GM21786 (cell line): ENCODE measurements around the gene ILKAP.

Source experiments
- ATAC-seq: cut with Tn5 transposase; IDR thresholded peaks from one replicate; pipeline ENCODE4 v1.9.1; 2021; ENCODE audit not compliant: unreplicated experiment

ILKAP gene

DNA sequence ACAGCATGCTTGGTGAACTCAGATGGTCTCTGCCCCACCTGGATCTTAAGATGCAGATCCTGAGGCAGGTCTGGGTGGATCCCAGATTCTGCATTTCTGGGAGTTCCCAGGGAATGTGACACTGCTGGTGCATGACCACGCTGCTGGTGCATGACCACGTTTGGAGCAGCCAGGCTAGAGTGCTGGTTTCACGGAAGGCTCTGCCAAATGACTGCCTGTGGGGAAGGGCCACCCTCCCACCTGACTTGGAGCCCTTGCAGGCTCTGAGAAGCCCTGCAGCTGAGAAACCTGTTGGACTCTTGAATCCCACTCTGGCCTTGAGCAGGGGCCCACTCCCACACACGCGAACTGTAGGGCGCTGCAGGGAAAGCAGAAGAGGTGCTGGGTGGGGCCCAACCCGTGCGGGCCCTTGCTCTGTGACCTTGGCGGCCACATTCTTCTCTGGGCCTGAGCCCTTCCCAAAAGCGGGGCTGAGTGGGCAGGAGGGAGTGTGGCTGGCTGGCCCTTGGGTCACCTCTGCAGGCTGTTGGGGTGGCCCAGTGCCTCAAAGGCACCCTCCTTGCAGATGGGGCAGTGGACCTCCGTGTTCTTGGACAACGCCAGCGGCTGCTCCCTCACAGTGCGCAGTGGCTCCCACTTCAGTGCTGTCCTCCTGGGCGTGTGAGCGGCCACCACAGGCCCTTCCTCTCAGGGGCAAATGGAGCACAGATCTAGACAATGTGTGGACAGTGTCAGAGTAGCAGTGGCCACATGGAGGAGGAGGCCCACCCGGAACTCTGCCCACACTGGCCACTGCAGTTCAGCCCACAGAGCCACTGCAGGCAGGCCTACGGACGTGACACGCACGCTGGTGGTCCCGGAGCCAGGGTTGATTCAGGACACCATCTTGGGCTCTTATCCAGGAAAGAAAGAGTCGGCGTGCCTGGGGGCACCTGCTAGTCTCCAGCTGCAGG, 36.8 kb downstream of the ILKAP start:
- no peak for ATAC-seq

DNA sequence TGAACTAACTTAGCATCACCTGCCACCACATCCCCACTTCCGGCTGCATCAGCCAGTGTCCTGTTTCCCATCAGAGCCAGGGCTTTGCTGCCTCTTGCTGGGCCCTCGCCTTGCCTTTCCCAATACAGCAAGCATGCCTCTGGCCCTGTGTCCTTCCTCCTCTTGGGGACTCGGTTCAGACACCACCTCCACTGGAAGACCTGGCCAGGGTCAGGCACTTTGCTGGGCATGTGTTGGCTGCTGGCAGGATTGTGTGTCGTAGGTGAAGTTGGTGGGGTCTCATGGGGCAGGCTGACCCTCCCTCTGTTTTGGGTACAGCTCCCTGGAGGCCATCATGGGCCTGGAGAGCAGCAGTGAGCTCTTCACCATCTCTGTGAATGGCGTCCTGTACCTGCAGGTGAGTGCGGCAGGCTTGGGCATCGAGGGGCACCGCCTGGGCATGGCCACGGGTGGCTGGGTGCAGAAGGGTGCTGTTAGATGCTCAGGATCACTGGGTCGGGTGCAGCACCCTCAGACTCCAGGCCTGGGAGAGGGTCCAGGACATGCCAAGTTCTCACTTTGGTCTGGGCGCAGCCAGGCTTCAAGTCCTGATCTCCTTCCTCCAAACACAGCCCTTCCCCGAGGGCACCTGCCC, 38.1 kb downstream of the ILKAP start:
- no peak for ATAC-seq

DNA sequence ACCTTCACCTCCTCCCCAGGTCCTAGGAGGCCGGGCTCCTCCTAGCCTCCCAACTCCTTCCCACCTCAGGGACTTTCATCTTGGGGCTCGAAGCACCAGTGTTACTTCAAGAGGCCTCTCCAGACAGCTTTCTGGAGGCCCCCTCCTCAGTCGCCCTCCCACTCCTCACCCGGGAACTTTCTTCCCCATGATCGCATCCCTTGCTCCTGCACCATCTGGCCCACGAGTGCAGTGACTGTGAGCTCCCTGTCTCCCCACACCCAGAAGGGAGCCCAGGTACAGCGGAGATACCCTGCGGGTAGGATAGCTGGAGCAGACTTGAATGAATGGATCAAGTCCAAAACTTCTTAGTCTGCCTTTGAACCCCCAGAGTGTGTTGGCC, 38.6 kb downstream of the ILKAP start:
- no peak for ATAC-seq

DNA sequence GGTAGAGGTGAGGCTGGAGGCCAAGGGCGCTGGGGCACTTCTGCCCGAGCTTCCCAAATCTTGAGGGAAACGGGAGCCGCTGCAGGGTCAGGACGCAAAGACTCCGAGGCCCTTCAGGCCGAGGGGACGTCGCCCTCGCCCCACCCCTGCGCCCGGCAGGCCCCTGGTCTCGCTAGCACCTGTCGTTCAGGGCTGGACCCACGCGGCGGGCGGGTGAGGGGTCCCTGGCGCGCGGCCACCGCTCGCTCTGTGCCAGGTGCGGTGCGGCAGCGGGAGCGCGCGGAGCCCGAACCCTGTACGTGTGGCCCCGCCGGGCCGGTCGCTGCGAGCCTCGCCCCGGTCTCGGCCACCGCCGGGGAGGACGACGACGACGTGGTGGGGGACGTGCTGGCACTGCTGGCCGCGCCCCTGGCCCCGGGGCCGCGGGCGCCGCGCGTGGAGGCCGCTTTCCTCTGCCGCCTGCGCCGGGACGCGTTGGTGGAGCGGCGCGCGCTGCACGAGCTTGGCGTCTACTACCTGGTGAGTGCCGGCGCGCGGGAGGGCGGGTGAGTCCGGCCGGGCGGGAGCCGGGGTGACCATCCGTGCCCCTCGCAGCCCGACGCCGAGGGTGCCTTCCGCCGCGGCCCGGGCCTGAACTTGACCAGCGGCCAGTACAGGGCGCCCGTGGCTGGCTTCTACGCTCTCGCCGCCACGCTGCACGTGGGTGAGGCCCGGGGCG, 39.9 kb downstream of the ILKAP start:
- ATAC-seq: no peak

DNA sequence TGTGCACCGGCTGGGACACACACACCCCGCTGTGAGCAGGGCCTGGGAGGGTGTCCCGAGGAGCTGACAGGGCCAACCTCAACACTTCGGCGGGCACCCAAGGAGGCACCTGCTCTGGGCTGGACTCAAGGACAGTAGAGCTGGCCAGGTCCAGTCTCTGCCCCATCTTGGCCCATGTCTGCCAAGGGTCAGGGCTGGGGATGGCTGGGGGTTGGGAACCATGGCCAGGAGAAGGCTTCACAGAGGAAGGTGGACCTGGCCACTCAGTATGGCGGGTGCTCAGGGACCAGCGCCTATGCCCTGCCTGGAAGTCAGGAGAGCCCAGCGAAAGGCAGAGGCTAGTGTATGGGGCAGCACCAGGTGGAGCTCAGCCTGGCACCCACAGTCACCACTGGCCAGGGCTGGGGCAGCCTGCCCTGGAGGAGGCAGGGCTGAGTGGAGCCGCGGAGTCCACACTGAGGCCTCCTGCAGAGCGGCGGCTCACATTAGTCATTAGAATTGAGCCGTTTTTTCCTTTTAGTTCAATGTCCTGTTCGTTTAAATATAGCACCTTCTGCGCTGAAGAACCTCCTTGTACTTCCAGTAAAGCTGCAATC, 40.6 kb downstream of the ILKAP start:
- no peak for ATAC-seq

DNA sequence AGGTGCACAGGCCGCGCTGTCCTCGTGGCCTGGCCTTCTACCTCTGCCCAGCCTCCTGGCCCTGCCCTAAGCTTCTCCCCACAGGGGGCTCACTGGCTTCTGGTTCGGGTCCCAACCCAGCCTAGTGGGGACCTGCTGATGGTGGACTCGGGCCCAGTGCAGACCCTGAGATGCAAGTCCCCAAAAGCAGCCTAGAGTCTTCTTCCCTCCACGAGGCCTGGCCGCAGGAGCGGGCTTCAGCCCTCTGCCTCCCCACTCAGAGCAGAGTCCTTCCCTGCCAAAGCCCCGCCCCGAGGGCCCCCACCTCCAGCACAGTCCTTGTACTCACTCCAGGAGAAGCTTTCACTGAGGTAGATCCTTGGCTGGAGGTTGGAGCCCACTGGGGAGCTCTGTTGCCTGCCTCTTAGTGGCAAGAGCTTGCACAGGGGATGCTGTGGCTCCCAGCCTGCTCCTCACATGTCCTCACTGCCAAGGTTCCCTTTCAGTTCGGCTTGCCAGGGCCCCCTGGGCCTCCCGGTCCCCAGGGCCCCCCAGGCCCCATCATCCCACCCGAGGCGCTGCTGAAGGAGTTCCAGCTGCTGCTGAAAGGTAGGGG, 41.1 kb downstream of the ILKAP start:
- ATAC-seq: no peak

DNA sequence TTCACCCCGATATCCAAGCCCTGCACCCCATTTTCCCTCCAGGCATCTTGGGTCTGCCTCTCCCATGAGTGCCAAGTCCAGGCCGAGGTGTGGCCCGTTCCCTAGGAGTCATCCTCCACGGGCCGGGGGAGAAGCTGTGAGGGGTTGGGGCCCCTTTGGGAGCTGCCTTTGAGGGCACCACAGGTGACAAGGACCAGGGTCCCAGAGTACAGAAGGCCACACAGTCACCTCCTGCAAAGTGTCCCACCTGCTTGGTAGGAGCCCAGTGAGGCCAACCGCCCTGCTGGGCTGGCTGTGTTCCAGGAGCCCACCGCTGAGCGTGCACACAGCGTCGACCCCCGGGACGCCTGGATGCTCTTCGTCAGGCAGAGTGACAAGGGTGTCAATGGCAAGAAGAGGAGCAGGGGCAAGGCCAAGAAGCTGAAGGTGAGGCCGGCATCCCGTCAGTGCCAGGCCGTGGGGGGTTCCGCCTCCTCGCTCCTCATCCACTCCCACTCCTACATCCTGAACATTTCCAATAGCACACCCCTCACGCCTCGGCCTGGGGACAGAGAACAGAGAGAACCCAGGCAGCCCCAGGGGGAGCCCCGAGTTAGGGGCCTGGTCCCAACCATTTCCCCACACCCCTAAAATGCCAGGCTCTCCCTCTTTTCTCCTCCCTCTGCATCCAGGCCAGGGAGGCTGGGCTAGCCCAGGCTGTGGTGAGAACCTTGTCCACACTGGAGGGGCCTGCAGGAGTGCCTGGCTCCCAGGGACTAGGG, 42.0 kb downstream of the ILKAP start:
- no peak for ATAC-seq

DNA sequence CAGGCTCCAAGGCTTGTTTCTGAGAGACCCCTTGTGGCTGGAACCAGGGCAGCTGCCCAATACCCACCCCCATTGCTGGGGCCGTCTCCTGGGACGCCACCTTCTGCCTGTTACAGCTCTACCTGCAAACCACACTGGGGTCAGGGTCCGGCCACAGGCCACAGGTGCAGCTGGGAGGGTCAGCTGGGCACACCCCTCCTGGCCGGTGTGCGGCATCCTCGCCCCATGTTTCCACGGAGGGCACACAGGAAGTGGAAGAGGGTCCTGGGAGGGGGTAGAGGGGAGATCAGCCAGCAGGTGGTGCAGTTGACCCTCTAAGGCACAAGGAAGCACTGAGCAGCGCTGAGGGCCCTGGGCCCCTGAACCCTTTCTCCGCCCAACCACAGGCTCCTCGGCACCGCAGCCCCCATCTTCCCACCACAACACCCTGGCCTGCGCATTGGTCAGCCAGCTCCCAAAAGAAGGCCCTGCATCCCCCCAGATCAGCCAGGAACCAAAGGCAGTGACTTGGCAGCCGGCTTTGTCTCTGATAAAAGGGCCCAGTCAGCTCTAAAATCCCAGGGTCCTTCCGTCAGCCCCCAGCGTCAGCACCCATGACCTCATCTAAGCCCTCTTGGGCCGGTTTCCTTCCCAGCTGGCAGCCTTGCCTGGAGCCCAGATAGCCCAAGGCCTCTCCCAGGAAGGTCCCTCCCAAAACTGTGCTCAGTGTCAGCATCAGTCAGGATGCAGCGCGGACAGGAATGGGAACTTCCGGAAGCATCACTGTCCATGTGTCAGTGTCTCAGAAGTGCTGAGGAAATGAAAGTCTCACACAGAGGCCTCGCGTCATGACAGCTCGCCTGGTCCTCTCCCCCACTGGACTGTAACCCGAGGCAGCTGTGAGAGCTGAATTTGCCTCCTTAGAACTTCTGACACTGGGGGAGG, 43.0 kb downstream of the ILKAP start:
- no peak for ATAC-seq

DNA sequence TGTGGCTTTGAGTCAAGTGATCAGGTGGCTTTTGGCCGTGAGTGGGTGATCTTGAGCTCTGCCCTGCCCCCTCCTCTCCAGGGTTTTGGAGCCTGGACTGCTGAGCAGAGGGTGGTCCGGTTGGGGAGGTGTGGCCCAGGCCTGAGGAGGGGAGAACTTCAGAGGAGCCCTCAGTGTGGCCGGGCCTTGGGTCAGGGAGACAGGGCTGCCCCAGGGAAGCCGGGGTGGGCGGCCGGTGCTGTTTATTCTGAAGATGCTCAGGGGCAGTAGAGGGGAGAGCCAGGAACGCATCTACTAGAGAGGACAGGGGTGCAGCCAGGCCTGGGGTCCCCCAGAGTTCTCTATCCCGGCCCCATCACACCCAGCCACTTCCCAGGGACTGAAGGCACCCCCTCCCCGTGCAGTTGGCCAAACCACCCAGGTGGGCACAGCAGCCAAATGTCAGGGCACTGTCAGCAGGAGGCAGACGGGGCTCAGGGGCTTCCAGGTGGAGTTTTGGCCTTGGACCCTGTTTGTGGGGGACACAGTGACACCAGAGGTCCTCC, 43.8 kb downstream of the ILKAP start:
- no peak for ATAC-seq

DNA sequence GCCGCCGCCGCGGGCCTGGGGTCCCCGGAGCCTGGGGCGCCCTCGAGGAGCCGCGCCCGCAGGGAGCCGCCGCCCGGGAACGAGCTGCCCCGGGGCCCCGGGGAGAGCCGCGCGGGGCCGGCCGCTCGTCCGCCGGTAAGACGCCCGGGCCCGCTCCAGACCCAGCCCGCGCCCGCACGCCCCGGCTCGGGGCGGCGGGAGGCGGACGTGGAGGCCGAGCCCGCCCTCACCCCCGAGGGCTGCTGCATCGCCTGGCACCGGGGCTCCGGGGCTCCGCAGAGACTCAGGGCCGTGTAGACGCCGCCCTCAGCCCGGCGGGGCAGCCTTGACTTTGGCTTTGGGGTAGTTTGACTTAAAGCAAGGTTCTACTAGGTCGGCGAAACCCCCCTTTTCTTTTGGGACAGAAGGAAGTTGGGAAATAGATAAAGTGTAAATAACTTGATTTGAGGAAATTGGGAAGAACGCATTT, 44.4 kb downstream of the ILKAP start:
- ATAC-seq: no peak

DNA sequence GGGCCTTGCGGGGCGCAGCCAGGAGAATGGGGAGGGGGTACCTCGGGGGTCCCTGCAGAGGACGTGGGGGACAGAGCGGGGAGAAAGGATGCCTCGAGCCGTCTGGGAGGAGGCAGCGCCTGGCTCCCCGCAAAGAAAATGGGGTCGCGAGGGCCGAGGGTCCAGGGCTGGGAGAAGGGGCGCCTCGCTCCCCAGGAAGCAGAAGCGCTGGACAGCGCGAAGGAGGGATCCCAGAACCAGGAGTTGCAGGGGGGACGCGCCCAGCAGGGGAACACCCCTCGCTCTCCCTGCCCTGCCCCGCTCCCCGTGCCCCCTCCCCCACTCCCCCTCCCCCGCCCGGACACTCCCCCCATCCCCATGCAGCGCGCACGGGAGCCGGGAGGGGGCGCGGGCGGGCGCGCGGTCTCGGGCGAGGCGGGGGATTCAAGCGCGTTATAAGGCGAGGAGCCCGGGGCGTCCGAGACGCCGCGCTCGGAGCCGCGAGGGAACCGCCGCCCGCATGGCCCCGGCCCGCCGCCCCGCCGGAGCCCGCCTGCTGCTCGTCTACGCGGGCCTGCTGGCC, 44.9 kb downstream of the ILKAP start, which contains the start of gene ERFE:
ERFE (plus strand) TSS at position 462 of the 562 bp plus-strand sequence; CDS start at position 500, 38 bp downstream.
- no peak for ATAC-seq

DNA sequence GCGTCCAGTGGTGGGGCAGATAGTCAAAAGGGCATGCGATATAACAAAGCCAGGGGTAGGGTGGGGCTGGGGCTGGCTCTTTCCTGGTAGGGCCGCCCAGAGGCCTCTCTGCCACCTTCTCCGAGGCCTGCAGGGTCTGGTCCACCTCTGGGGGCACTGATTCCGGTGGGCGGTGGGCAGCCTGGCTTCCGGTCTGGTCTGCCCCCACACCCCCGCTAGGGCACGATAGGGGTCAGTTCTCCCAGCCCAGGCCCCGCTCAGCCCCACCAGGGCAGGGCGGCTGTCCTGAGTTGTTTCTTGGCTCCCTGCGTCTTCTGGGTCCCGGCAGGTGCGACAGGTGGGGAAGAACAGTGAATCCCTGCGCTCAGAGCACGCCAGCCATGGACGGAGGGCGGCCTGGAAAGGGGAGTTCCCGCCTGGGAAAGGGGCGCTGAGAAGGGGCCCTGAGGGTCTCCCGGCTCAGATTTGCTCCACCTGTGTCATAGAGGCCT, 45.4 kb downstream of the ILKAP start:
- no peak for ATAC-seq

DNA sequence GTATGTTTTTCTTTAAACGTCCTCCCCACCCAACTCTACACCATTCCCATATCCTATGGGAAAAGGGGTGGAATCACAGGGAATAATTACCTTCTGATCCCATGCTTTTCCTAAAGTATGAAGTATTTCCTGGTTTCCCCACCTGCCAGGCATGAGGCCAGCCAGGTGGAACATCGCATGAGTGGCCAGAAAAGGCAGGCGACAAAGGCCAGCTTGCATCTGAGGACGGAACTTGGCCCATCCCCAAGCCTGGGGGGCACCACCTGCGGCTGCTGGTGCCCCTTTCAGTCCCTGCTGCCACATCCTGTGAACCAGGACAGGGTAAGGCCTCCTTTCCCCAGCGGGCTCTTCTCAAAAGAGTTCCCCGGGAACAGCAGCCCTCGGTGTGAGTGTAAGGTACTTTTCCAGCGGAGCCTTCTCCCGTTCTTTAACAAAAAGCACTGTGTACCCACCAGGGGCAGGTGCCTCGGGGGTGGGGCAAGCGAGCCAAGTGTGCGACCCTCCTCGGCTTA, 45.9 kb downstream of the ILKAP start:
- no peak for ATAC-seq

DNA sequence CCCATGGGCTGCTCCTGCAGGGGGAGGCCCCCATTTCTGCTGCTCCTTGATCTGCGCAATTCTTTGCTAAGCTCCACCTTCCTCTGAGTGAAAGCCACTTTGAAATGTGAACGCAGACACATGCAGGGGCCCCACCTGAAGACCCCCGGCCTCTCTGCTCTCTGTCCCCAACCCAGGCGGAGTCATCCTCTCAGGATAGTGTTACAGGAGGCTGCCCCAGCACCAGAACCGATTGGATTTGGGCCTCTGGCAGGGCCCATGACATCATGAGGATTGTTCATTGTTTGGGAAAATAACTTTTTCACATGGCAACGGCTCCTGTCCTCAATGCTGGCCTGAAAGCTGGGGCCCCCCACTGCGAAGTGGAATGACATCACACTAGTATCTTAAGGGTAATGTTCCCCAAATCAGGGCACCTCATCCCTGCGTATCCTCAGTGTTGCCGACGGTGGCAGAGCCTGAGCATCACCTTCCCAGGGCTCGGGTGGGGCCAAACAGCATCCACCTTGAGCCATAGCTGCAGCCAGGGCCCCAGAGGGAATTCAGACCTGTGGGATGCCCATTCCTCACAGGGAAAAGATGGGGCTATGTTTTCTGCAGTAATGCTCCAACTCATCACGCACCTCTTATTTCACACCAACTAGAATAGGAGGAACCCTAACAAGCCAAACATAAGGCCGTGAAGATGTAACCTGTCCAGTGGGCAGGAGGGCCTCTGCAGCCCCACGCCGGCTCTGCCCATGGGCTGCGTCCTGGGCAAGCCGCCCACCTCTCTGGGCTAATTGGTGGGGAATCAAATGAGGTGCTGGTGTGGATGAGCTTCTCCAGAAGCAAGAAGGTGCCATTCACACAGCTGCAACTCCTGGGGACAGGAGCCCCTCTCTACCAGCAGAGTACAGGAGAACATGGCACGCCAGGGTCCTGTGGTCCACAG, 47.5 kb downstream of the ILKAP start:
- no peak for ATAC-seq

DNA sequence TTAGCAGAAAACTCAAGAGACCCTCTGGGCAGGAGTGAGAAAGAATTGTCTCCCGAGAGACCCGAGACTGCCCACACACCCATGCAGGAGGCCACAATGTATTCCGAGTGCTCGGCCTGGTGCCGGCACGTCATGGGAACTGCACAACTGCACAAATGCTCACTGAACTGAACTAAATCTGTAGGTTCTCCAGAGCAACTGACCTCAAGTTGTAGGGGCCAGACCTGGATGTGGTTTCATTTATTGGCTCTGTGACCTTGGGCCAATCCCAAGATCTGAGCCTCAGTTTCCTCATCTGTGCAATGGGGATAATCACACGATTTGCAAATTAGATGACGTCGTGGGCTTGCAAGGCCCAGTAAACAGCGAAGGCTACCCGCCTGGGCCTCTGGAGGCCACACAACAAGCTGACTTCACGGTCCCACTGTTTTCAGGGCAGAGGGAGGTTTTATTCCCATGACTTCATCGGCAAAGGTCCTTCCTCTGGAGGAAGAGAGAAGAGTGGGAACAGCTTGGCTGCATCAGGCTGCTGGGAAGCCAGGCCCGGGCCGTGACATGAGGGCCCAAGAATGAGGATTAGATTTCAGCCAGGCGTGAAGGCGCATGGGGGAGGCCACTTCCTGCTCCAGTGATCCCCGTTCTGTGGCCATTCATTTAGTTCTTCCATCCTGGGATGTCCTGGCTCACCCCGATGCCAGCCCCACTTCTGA, 48.3 kb downstream of the ILKAP start:
- ATAC-seq: no peak

DNA sequence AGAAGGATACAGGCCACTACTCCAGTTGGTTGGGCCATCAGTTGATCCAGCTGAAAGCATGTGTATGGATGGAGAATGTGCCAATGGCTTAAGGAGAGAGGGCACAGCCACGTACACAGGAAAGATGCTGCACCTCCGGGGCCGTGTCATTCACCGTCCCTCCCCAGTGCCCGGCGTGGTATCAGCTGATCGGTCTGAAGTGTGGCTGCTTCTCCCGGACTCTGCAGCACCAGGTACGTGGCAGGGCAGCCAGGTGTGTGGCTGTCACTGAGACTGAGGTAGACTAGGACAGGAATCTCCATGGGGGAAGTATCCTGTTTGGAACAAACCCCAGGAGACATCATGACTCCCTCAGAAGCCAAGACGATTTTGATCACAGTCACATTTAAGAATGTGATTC, 48.9 kb downstream of the ILKAP start:
- no peak for ATAC-seq
